Loucy (cell line): ENCODE data around the gene SART3.

Source experiments
- EZH2phosphoT487 ChIP-seq: fragments of 200-600 bp; IDR thresholded peaks from 2 replicates; pipeline ENCODE4 v1.6.1; 2018; ENCODE audit warnings: antibody characterized with exemption, mild to moderate bottlenecking, moderate library complexity, borderline replicate concordance
- TF ChIP-seq, protein P1 (sequence below): fragments of 200-600 bp; sonication (generic); conservative IDR thresholded peaks from 2 replicates; pipeline ENCODE4 v1.5.1; 2014; ENCODE audit warnings: mild to moderate bottlenecking, antibody characterized with exemption, low read length

DNA sequence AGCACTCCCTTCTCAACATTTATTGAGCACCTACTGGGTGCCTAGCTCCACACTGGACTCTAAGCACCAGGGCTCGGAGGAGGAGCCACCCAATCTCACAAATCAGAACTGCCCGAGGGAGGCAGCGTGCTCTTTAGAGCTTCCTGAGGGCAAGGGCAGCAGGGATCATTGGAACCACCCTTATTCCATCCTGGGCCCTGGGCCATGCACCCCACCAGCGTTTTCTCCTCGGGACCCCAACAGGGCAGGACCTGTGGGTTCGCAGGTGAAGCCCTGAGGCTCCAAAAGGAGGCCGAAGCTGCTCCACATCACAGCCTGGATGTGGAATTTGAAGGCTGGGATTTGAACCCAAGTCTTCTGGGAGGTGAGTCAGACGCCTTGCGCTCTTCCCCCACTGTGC, 21.5 kb upstream of the SART3 start:
- TF ChIP-seq, protein P1, sequence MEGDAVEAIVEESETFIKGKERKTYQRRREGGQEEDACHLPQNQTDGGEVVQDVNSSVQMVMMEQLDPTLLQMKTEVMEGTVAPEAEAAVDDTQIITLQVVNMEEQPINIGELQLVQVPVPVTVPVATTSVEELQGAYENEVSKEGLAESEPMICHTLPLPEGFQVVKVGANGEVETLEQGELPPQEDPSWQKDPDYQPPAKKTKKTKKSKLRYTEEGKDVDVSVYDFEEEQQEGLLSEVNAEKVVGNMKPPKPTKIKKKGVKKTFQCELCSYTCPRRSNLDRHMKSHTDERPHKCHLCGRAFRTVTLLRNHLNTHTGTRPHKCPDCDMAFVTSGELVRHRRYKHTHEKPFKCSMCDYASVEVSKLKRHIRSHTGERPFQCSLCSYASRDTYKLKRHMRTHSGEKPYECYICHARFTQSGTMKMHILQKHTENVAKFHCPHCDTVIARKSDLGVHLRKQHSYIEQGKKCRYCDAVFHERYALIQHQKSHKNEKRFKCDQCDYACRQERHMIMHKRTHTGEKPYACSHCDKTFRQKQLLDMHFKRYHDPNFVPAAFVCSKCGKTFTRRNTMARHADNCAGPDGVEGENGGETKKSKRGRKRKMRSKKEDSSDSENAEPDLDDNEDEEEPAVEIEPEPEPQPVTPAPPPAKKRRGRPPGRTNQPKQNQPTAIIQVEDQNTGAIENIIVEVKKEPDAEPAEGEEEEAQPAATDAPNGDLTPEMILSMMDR: no peak
- no peak for TF ChIP-seq EZH2phosphoT487
